A673 (cell line): ENCODE measurements around the gene C10orf105.

Experiments used
- CTCF ChIP-seq: fragments of 300-800, 200-600 bp; sonication (generic); conservative IDR thresholded peaks from 2 replicates; pipeline ENCODE4 v1.5.1; 2017; ENCODE audit warnings: low read depth, mild to moderate bottlenecking, antibody characterized with exemption, low read length, moderate library complexity, mixed read lengths
- EZH2 ChIP-seq: fragments of 200-600 bp; sonication (generic); IDR thresholded peaks from 2 replicates; pipeline ENCODE4 v1.6.1; 2017; ENCODE audit warnings: borderline replicate concordance, low read depth, mild to moderate bottlenecking, mixed read lengths, antibody characterized with exemption, low read length; ENCODE audit not compliant: poor library complexity, severe bottlenecking

- TF ChIP-seq CTCF (no peak), EZH2 (no peak)
Measured at GRCh38 chr10:71724539-71724938, 5.0 kb upstream of the C10orf105 start.
